ENCODE data around the gene ST6GAL1.

ST6GAL1 gene

DNA sequence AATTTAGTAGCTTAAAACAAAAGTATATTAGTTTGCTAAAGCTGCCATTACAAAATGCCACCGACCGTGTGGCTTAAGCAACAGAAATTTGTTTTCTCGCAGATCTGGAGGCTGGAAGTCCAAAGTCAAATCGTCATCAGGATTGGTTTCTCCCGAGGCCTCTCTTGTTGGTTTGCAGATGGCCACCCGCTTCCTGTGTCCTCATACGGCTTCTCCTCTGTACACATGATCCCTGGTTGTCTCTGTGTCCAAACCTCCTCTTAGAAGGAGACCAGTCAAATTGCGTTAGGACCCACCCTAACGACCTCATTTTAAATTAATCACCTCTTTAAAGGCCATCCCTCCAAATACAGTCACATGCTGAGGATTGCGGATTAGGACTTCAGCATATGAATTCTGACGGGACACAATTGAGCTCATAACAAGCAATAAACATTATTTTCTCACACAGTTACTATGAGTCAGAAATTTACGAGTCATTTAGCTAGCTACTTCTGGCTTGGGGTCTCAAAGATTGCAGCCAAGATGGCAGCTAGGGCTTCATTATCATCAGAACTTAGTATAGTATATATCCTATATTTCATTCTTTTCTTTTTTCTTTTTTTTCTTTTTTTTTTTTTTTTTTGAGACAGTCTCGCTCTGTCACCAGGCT is 150.6 kb downstream of the ST6GAL1 start:
- DNase-seq = no peak

DNA sequence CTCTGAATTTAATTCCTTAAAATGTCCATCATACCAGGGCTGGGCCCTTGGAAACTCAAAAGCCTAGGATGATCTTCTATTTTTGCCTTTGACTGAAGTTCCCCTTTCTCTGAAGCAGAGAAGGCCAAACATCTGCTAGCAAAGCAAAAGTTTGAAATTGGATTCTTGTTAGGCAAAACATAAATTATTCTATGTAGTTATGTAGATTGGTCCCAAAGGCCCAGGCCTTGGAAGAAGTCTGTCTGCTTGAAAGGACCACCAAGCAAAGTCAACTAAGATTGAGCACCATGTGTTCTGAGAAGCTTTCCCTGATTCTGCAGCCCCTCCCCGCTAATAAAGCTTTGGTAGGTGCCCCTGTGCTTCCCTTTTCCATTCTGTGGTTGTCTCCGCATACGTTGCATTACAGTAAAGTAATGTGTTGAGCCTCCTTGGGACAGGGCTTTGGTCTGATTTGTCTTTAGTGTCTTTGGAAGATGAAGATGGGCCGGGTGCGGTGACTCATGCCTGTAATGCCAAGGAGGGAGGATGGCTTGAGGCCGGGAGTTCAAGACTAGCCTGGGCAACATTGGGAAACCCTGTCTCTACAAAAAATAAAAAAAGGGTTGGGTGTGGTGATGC is 152.5 kb downstream of the ST6GAL1 start:
- DNase-seq = peak; percentile 17

DNA sequence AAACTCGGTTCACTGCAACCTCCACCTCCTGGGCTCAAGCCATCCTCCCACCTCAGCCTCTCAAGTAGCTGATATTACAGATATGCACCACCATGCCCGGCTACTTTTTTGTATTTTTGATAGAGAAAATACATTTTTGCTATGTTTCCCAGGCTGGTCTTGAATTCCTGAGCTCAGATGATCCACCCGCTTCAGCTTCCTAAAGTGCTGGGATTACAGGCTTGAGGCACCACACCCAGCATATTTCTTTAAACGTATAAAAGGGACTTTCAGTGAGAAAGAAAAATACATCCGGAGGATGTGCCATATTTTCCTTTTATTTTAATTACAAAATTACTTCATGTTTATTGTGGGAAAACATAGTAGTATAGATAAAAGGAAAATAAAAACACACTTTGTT is 153.8 kb downstream of the ST6GAL1 start:
- no peak for DNase-seq

DNA sequence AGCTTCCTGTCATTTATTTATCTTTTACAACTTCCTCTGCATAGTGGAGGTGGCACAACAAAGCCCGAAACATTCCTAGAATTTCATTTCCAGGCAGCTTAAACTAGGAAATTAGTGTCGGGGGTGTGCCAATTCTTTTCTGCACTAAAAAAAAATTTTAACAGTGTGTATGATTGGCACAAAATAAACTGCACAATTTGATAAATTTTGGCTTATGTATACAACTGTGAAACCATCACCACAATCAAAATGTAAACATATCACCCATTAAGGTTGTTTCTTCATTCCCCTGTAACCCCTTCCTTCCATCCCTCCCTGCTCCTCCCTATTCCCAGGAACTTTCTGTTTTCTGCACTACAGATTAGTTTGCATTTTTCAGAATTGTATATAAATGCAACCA is 154.3 kb downstream of the ST6GAL1 start:
- DNase-seq = no peak

DNA sequence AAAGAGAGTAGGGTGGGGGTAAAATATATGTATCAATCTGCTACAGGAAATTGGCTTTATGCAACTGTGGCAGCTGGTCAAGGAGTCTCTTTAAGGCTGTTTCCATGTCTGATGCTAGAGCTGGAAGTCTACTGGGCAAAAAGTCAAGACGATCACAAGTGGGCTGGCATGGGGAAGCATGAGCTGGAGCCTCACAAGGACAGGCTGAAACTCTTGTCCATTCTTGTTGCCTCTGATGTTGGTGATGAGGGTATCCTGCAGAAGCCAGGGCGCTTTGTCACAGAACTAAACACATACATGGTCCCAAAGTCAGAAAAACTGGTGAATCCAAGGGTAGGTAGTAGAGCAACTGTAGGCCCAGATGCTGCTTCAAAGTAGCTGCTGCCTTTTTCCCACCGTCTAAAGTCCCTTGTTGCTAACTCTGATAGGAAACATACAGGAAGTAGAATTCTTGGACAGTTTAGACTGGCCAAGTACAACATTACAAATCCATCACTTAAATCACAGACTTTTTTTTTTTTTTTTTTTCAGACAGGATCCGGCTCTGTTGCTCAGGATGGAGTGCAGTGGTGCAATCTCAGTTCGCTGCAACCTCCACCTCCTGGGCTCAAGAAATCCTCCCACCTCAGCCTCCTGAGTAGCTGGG is 154.8 kb downstream of the ST6GAL1 start:
- DNase-seq = no peak

DNA sequence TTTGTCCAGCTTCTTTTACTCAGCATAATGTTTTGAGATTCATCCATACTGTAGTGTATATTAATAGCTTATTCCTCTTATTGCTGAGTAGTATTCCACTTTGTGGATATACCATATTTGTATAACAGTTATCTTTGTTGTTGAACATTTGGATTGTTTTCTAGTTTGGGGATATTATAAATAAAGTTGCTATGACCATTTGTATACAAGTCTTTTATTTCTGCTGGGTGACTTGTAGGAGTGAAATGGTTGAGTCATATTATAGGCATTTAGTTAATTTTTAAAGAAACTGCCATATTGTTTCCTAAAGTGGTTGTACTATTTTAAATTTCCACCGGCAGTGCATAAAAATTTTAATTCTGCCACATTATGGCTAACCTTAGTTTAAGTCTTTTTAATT is 155.6 kb downstream of the ST6GAL1 start:
- no peak for DNase-seq

DNA sequence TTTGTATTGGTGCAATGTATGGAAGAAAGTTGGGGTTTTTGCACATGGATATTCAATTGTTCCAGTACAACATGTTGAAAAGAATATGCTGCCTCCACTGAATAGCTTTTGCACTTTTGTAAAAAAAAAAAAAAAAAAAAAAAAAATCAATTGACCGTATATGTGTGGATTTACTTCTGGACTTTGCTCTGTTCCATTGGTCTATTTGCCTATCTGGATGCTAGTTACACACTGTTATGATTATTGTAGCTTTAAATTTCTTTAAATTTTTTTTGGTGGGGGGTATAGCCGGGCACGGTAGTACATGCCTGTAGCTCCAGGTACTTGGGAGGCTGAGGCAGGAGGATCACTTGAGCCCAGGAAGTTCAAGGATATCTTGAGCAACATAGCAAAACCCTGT is 156.5 kb downstream of the ST6GAL1 start:
- DNase-seq = no peak

DNA sequence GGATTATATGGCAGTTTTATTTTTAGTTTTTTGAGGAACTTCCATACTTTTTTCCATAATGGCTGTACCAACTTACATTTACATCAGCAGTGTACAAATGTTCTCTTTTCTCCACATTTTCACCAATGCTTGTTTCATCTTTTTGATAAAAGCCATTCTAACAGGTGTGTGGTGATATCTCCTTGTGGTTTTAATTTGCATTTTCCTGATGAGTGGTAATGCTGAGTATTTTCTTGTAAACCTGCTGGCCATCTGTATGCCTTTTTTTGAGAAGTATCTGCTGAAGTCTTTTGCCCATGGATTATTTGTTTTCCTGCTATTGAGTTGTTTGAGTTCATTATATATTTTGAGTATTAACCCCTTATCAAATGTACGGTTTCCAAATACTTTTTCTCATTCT is 158.4 kb downstream of the ST6GAL1 start:
- no peak for DNase-seq

DNA sequence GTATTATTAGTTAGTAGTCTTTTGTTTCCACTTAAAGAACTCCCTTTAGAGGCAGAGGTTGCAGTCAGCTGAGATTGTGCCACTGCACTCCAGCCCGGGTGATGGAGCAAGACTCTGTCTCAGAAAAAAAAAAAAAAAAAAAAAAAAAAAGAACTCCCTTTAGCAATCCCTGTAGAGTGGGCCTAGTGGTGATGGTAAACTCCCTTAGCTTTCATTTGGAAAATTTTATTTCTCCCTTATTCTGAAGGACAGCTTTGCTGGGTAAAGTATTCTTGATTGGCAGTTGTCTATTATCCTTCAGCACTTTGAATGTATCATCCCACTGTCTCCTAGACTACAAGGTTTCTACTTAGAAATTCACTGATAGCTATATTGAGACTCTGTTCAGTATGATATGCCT is 163.0 kb downstream of the ST6GAL1 start:
- no peak for DNase-seq

DNA sequence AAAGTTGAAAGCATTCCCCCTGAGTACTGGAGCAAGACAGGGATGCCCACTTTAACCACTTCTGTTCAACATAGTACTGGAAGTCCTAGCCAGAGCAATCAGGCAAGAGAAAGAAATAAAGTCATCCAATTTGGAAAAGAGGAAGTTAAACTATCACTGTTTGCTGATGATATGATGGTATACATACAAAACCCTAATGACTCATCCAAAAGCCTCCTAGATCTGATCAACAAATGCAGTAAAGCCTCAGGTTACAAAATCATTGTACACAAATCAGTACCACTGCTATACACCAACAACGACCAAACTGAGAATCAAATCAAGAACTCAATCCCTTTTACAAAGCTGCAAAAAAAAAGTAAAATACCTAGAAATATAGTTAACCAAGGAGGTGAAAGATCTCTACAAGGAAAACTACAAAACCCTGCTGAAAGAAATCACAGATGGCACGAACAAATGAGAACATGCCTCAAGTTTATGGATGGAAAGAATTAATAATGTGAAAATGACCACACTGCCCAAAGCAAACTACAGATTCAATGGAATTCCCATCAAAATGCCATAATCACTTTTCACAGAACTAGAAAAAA is 168.7 kb downstream of the ST6GAL1 start:
- no peak for DNase-seq

DNA sequence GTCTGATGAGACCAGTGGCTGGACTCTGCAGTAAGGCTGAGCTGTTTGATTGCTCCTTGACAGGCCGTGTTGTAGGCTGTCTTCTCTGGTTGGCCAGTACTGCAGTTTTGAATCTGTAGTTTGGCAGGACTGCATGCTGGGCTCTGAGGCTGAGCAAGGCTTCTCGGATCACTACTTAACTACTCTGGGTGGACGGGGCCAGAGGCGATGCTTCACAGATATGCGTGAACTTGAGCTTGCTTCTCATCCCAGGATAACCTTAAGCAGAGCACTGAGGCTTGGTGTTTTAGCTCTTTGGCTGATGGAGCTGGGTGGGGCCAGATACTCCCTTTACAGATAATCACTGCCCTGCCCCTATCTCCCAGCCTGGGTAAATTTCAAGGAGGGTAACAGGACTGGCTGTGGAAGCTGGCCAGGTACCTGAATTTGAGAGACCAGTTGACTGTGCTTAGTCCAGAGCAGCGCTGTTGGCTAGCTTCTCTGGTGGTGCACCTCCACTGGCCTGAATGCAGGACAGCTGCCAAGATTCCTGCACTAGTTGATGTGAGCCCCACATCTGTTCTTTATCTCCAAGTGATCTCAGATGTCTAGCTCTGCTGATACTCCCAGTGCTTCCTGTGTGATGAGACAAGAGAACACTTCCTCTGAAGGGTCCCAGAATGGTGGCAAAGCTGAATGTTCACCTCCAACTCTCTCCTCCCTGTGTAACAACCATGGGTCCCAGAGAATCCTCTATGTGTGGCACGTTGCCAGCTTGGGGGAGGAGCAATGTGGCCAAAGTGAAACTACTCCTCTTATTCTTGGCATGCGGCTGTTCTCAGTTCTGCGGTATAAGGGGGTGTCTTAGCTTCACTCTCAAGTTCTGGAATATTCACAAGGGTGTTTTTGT is 171.1 kb downstream of the ST6GAL1 start:
- peak; percentile 9 for DNase-seq

DNA sequence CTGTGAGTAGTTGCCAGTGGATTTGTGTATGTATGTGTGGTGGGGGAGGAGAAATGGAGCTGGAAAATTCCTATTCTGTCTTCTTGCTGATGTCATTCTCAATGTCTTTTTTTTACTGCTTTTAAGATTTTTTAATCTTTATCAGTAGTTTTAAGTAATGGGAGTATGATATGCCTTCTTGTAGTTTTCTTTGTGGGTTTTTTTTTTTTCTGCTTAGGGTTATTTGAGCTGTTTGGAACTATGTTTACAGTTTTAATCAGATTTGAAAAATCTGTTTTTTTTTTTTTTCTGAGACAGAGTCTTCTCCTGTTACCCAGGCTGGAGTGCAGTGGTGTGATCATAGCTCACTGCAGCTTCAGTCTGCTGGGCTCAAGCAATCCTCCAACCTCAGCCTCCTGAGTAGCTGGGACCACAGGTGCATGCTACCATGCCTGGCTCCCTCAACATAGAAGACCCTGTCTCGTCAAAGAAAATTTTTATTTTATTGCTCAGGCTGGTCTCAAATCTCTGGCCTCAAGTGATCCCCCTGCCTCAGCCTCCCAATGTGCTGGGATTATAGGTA is 171.8 kb downstream of the ST6GAL1 start:
- no peak for DNase-seq

DNA sequence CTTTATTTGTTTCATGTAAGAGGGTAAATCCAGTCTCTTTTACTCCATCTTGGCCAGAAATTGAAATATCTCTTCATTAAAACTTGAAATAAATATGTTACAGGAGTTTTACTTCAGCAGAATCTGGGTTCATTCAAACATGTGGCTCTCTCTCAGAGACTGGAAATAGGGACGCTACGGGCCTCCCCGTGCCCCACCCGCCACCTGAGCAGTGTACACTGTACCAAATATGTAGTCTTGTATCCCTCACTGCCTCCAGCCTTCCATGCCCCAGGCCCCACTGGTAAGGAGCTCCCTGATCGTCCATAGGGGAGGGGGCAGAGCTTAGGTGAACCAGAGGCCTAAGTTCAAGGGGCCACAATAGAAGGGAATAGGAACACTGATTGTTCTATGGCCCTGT is 172.9 kb downstream of the ST6GAL1 start:
- DNase-seq = no peak

DNA sequence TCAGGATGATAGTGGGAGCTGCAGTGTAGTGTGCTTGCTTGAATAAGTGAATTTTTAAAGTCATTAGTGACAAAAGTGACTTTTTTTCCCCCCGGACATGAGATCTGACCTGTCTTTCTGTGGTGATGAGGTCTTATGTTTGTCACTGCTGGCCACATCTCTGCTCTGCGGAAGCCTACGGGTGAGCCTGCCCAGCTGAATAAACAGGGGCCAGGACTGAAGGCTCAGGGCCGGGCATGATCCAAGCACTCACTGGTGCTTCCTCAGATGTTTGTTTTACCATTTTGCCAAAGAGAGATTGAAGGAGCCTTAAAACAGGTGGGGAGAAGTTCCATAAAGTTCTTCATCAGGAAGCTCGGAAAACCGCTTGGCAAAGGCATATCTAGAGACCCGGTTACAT is 174.0 kb downstream of the ST6GAL1 start:
- no peak for DNase-seq

DNA sequence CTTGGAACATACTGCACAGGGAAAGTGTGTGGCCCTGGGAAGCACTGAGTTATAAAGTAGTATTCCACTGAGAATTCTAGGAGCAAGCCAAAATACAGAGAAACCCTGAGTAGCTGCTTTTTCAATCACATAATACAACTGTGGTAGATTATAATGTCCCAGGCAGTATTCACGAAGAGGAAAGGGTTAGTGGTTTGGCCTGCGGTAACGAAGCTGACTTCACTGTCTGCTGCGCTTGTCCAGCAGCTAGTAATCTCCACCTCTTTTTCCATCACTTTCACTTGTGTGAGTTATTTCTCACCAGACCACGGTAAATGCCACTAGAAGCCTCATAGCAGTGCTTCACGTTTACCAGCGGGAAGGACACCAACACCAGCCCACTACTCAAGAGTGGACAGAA is 174.6 kb downstream of the ST6GAL1 start:
- no peak for DNase-seq

DNA sequence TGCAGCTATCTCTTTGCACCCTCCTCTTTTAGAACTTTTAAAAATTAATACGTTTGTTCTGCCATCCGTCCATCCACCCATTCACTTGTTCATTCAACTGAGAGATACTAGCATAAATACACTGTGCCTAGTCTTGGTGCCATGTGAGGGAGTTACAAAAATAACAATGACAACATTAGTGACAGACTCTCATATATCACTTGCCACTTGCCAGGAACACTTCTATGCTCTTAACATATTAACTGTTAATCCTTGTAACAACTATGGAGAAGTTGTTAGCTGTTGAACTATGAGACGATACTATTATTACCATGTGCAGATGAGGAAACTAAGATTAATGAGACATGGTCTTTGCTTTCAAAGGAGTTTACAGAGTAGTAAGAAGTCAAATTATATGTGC is 175.4 kb downstream of the ST6GAL1 start:
- DNase-seq = no peak

DNA sequence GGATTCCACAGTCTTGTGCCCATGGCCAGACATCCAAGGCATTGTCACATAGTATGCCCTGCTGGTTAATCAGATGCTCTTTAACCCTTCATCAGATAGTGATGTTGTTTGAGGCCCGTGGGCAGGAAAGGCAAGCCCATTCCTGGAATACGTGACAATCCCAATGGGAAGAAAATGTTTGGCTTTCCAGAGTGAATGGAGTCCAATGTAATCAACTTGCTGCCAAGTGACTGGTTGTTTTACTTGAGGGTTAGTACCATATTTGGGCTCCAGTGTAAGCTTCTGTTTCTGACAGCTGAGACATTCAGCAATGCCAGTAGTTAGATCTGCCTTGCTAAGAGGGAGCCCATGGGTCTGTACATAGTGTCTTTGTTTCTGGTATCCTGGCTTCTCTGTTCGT is 177.7 kb downstream of the ST6GAL1 start:
- DNase-seq = no peak

DNA sequence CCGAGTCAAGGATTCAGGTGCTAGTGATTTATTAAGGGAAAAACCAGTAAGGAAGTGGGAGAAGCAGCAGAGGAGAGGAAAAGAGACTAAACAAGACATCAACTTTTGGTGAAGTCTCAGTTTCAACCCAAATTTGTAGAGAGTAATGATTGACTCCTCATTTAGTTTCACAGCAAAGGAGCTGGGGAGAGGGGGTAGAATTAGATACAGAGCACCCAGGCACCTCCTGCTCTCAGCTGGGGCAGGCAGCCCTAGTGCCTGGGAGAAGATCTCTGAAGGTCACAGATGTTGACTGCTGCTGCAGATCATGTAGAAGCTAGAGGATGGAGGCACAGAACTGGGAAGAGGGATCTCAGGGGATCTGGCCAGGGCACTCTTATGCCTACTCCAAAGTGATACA is 179.8 kb downstream of the ST6GAL1 start:
- DNase-seq = no peak

DNA sequence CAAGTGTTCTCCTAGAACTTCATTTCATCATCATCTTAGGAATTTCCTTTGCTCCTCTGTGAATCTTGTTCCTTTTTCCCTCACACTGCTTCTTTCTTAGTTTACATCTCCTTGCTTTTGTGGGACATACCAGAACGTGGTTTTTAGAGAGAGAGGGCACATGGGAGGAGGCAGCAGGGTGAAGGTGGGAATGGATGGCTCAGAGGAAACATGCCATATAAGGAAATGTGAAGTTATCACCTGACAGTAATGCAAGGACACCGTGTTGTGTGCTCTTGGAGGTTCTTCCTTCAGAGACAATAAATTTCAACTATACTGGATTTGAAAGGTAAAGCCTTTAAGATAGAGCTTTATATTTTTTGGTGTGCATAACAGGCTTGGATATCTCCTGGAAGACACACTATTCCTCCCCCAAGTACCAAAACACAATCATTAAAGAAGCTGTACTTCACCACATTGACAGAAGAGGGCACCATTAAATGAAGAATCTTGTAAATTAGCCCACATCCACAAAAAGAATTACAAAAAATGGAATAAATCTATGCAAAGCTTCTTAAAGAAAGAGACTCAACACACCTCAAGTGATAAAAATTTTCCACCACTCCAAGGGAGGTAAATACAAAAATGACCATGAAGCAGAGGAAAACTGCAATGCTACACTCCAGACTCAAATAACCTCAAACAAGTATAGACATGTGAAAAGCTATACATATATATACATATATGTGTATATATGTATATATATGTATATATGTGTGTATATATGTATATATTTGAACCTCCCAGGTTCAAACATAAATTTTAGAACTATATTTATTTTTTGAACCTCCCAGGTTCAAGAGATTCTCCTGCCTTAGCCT is 182.8 kb downstream of the ST6GAL1 start:
- no peak for DNase-seq

DNA sequence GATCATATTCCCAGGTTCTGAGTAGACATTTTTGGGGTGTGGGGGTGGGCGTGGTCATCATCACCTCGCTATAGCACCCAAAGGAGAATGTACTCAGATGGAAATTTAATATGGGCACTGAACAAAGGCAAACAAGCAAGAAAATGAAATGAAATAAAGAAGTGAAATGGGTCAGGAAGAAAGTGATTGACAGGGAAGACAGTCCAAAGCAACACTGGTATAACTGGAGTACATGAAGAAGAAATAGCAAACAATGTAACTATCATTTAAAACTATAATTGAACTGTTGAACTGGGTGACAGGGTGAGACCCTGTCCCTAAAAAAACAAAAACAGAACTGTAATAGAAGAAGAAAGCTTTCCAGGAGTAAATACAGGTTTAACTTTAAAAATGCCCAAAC is 184.2 kb downstream of the ST6GAL1 start:
- DNase-seq = no peak

DNA sequence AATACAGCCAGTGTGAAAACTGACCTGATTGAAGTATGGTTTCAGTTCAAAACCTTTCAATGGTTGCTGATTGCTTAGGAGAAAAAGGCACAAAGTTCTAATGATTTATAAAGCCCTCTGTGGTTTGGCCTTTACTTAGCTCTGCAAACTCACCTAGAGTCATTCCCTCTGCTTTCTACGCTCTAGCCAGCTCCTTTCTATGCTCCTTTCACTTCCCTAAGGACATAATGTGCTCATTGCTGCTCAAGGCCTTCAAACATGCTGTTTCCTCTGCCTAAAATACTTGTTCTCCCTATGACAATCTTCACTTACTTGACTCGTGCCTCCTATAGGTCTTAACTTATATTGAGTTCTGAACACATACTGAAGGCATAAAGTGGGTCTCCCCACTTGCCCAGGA is 190.0 kb downstream of the ST6GAL1 start:
- peak; percentile 21 for DNase-seq

DNA sequence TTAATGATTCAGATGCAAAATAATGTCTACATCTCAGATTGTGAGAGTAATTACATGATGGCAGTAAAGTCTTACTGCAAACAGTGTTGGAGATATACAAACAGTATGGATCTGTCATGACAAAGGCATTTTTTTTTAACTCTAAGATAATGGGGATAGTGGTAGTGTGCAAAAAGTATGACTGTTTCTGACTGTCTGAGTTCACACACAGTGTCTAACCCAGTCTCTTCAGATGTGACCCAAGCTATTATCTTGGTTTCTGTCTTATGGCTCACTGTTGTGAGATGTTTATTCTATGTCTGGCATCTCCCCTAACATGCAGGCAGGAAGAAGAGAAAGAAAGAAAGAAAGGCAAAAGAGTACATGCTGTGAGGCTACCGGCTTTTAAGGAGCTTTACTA is 191.9 kb downstream of the ST6GAL1 start:
- no peak for DNase-seq
